Measurements from ENCODE around the gene GXYLT2.
"Not testable (repeated sequence)": the region's sequence is repeated elsewhere in the genome, so short reads cannot be mapped to it uniquely, and the experiment has no call there.

The GXYLT2 gene

GRCh38 chr3:72892081-72892775 is 4.4 kb downstream of the GXYLT2 start:
- DNase-seq, result peak in 1 of 3 experiments; percentile 12

- no peak for DNase-seq
These were observed 5.0 kb downstream of the GXYLT2 start for GRCh38 chr3:72892870-72893269.

DNA sequence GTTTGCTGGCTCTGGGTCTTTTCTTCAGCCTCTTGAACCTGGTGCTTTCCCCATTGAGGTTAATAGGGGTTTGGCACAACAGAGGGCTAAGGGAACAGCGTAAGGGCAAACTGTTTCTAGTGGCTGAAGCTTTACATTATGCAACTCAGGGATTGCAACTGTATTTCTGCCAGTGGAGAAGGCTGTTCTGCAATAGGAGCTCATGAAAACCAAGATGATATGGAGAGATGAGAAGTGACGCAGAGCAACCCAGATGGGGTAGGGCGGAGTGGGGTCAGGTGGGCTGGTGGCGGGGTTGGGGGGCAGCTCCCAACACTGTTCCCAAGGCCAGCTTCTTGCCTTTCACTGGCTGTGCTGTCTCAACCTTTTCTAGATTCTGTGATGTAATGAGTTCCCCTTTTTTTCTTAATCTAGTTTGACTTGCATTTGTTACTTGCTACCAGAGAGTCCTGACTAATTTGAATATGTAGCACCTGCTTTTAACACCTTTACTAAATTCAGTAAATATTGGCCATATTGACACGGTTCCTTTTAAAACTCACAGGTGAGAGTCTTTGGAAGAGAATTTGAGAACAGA is 7.2 kb downstream of the GXYLT2 start:
- DNase-seq, result no peak

DNA sequence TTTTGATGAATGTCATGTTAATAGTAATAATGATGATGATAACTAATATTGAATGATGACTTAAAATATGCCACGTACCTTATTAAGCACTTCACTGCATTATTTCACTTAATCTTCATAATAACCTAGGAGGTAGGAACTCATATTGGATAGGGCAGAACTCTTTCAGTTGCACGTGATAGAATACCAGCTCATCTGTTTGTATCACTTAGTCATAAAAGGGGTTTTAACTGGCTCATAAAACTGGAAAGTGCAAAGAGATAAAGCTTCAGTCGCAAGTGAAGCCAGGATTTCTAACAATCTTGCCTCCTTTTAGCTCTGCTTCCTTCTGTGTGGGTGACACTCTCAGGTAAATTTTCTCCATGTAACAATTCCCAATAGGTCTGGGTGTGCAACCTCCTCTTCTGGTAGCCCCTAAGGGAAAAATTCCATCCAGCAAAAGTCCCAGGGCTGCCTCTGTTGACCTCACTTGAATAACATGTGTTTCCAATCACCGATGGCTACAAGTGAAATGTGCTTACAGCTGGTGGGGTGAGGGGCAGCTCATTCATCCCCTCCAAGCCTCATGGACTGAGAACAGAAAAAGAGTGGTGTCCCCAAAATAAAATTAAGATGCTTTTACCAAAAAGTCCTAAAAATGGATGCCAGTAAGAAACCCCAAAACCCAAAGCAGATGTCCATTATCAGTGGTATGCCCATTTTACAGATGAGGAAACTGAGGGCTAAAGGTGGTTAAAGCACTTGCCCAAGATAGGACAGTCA is 9.3 kb downstream of the GXYLT2 start:
- DNase-seq, result no peak

DNA sequence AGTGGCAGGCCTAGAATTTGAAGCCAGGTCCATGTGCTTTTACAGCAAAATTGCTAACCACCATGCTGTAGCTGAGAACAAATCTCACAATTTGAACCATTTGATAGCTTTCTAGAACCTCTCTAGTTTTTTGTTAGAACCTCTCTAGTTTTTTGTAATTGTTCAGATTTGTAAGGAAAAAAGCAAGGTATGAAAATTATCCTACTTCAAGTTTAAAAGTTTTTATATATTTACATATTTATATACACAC is 9.8 kb downstream of the GXYLT2 start:
- no peak for DNase-seq

DNA sequence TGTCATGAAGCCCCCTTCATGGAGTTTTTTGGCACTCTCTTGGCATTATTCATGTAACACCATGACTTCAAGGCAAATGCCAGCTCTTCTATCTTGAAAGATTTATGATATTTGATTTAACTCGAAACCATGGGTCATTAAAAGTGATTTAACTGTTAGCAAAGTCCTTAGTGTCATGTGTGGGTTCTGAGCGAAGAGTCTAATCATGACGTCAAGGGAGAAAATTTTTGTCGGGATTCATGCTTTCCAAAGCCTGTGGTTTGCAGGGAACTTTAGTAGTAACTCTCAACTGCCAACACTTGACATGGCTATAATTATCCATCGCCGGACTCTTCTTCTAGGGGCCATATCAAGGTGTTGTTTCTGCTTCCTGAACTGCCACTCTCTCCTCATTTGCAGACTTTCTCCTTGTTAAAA is 11.5 kb downstream of the GXYLT2 start:
- DNase-seq, result peak in 1 of 3 experiments; percentile 19

DNA sequence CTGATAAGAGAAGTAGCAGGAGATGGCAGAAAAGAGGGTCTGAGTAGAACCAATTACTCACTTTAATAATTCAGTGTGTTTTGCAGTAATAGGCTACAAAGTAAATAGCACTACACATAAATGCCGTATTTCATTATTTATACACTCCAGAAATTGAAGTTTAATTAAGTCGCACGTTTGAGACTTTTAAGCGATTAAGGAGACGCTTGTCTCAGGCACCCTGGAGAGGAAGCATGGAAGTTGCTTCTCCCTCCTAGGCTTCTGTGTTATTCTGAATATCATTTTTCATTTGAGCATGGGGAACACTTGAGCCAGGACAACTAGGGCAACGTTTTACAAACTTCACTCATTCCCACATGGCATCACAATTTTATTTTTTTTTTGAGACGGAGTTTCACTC is 12.2 kb downstream of the GXYLT2 start:
- no peak for DNase-seq

GRCh38 chr3:72901840-72902239 is 14.0 kb downstream of the GXYLT2 start:
- no peak for DNase-seq

DNA sequence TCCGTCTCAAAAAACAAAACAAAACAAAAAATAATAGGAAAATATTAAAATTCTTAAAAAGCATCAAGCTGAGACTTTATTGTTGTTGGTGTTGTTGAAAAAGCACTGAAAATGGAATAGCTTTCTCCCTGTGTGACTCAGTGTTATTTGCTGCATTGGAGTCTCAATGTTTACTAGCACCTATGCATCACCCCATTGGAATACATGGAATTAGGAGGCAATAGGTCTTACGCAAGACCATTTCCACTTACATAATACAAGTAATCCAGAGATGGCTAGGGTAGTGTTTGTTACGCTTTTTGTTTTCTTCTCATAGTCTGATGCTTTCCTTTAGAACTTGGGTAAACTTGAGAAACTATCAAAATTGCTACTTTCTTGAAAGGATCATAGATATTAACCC is 15.2 kb downstream of the GXYLT2 start:
- DNase-seq, result no peak

GRCh38 chr3:72904163-72904562 is 16.3 kb downstream of the GXYLT2 start:
- peak in 2 of 3 experiments; percentile 41 to 55 for DNase-seq

- no peak for DNase-seq
These were observed 18.3 kb downstream of the GXYLT2 start for GRCh38 chr3:72906154-72906553.

DNA sequence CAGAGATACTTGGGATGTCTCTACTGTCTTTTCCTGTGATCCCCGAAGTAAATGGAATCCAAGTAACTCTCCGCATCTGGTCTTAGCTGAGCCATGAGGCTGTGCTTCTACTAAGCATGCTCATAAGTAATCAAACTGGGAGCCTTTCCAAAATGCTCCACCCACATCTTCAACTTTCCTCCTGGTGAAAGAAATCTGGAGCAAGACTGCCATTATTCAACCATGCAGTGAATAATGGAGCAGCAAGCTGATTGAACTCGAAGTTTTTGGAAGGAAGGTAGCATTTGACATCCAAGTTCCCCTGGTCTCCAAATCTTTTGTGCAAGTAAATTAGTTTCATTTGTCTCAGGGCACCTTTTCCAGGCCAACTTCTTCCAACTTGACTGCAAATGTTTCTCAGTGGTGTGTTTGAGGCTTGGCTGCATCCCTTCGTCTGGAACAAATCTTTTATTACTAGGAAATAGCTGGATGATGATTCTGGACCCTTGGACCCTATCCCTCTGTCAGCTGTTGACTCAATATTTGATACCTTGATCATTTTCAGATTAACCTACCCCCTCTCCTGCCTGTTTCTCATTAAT is 19.4 kb downstream of the GXYLT2 start:
- DNase-seq, result no peak

GRCh38 chr3:72907731-72908620 is 20.1 kb downstream of the GXYLT2 start:
- no peak for DNase-seq

DNA sequence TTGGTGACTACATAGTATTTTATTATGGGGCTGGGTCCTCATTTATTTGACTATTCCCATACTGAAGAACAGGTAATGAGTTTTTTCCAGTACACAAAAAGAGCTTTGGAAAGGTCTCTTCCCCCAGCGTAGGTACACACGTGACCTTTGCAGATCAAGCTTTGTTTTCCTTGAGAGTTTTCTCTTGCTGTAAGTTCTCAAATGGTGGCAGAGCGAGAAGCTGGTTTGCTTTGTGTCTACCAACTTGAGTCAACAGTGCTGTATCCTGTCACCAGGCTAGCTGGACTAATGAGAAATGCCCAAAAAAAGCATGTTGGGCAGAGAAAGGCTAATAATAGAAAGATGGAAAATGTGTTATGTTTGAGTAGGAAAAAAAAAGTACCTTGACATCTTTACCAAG is 21.7 kb downstream of the GXYLT2 start:
- DNase-seq, result no peak

DNA sequence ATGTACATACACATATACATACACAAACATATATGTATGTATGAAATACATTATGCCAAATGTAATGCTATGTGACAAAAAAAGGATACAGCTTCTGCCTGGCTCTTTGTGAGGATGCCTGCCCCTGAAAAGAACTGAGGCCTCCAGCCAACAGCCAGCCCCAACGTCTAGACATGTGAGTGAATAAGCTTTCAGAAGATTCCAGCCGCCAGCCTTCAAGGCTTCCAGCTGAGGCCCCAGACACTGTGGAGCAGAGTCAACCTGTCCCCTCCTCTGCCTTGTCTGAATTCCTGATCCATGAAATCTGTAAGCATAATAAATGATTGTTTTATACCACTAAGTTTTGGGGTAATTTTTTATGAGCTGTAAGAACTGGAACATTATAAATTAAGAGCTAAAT is 24.7 kb downstream of the GXYLT2 start:
- no peak for DNase-seq

DNA sequence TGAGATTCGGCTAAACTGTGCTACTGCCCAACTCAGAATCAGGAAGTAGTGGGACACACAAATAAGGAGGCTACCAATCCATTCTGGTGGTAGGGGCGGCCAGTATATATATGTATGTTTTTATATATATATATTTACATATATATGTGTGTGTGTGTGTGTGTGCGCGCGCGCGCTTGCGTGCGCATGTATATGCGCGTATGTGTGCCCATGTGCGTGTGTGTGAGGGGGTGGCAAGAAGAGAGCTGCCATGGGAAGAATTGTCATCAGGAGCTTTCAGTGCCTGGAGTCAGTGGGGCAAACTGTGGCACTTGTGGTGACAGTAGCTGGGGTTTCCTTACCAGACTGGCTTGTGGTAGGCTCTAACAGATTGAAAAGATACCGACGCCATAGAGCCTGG is 26.5 kb downstream of the GXYLT2 start:
- no peak for DNase-seq

DNA sequence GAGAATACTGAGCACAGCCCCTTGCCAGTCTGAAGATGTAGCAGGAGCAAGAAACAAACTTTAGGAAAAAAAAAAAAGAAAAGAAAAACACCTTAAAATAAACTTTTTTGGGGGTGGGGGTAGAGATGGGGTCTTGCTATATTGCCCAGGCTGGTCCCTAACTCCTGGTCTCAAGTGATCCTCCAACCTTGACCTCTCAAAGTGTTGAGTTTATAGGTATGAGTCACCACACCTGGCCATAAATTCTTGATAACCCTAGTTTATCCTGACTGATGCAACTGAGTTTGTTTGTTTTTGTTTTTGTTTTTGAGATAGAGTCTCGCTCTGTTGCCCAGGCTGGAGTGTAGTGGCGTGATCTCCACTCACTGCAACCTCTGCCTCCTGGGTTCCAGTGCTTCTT is 28.4 kb downstream of the GXYLT2 start:
- DNase-seq, result no peak

- DNase-seq, result no peak
These were observed 31.7 kb downstream of the GXYLT2 start for GRCh38 chr3:72919520-72919919.

DNA sequence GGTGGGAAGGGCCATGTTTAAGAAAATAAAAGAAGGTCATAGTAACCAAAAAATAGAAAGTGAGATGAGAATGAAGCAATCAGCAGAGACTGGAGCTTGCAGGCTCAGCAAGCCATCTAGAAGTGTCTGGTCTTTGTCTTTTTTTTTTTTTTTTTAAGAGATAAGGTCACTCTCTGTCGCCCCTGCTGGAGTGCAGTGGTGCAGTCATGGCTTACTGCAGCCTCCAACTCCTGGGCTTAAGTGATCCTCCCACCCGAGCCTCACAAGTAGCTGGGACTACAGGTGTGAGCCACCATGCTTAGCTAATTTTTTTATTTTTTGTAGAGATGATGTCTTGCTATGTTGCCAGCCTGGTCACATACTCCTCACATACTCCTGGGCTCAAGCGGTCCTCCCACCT is 36.2 kb downstream of the GXYLT2 start:
- DNase-seq, result no peak

DNA sequence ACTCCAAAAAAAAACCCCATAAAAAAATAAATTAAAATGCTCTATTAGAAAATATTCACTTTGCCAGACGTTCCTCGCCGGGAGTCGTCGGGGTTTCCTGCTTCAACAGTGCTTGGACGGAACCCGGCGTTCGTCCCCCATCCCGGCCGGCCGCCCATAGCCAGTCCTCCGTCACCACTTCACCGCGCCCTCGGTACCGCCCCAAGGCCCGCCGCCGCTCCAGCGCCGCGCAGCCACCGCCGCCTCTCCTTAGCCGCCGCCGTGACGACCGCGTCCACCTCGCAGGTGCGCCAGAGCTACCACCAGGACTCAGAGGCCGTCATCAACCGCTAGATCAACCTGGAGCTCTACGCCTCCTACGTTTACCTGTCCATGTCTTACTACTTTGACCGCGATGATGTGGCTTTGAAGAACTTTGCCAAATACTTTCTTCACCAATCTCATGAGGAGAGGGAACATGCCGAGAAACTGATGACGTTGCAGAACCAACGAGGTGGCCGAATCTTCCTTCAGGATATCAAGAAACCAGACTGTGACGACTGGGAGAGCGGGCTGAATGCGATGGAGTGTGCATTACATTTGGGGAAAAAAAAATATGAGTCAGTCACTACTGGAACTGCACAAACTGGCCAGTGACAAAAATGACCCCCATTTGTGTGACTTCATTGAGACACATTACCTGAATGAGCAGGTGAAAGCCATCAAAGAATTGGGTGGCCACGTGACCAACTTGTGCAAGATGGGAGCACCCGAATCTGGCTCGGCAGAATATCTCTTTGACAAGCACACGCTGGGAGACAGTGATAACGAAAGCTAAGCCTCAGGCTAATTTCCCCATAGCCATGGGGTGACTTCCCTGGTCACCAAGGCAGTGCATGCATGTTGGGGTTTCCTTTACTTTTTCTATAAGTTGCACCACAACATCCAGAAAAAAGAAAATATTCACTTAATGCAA is 41.2 kb downstream of the GXYLT2 start:
- DNase-seq, result not testable (repeated sequence)

GRCh38 chr3:72930754-72931153 is 42.9 kb downstream of the GXYLT2 start:
- no peak for DNase-seq

DNA sequence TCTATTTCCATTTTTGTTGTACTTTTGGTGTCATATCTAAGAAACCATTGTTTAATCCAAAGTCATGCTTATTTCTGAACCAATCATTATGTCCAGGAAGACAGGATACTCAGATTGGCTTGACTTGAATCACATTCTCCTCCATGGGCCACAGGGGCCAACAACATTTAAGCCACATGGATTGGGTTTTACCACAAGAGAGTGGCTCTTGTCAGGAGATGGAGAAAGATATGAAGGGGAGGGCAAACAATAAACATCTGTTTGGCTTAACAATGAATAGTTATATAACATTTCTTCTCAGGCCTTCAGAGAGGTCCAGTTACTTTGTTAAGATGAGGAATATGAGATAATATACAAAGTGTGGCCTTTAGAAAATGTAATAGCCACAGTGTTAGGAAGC is 44.6 kb downstream of the GXYLT2 start:
- no peak for DNase-seq

Data from NCI-H1417 (cell line).